ENCODE data around the gene PARD3.

The PARD3 gene

GRCh38 chr10:34612938-34613337, 202.2 kb downstream of the PARD3 start:
- TF ChIP-seq, protein P1, sequence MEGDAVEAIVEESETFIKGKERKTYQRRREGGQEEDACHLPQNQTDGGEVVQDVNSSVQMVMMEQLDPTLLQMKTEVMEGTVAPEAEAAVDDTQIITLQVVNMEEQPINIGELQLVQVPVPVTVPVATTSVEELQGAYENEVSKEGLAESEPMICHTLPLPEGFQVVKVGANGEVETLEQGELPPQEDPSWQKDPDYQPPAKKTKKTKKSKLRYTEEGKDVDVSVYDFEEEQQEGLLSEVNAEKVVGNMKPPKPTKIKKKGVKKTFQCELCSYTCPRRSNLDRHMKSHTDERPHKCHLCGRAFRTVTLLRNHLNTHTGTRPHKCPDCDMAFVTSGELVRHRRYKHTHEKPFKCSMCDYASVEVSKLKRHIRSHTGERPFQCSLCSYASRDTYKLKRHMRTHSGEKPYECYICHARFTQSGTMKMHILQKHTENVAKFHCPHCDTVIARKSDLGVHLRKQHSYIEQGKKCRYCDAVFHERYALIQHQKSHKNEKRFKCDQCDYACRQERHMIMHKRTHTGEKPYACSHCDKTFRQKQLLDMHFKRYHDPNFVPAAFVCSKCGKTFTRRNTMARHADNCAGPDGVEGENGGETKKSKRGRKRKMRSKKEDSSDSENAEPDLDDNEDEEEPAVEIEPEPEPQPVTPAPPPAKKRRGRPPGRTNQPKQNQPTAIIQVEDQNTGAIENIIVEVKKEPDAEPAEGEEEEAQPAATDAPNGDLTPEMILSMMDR (IDR thresholded peaks at IDR 0.05; ENCODE audit: insufficient read depth, low read depth, low read length, missing control alignments): no peak
- no peak overlapping the region for H3K4me3 ChIP-seq (ENCODE audit: low read depth, low read length)
- DNase-seq (ENCODE audit: low read depth): no peak

DNA sequence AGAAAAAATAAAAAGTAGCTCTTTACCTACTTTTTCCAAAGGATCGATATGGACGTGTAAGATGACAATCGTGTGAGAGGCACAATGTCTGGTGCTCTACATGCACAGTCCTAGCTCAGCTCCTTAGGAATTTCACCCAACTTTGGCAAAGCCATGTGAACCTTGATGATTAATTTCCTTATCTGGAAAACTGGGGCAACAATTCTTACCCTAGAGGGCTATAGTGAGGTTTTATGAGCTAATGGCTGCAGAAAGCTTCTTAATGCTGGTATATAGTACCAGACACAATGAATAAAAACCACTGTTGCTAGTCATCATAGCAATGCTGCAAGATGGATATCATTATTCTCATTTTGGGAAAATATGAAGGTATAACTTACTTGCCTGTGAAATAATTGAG, 202.7 kb downstream of the PARD3 start:
- no peak for DNase-seq (ENCODE audit: low read depth)
- TF ChIP-seq, protein P1 (IDR thresholded peaks at IDR 0.05; ENCODE audit: insufficient read depth, low read depth, low read length, missing control alignments): no peak
- H3K4me3 ChIP-seq (ENCODE audit: low read depth, low read length): no peak overlapping the region

DNA sequence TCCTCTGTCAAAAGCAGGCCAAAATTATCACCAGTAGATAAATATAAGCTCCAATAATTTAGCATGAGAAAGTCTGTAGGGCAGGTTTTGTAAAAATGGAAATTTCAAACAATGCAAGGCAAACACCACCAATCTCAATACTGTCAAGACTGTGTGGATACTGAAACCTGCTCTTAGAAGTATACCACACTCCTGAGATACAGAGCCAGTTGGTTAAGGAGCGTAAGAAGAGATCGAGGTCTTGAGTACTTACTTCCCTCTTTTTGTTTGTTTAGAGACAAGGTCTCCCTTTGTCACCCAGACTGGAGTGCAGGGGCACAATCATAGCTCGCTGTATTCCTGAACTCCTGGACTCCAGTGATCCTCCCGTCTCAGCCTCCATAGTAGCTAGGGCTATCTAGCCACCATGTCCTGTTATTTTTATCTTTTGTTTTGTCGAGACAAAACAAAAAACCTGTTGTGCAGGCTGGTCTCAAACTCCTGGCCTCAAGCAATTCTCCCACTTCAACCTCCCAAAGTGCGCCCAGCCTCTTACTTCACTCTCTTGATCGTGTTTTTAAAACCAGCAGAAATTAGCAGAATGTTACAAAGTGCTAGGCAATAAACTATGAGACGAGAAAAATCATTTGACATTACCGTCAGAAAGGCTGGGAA, 205.7 kb downstream of the PARD3 start:
- TF ChIP-seq, protein P1 (IDR thresholded peaks at IDR 0.05; ENCODE audit: insufficient read depth, low read depth, low read length, missing control alignments): no peak
- DNase-seq (ENCODE audit: low read depth): no peak
- H3K4me3 ChIP-seq (ENCODE audit: low read depth, low read length): no peak overlapping the region

DNA sequence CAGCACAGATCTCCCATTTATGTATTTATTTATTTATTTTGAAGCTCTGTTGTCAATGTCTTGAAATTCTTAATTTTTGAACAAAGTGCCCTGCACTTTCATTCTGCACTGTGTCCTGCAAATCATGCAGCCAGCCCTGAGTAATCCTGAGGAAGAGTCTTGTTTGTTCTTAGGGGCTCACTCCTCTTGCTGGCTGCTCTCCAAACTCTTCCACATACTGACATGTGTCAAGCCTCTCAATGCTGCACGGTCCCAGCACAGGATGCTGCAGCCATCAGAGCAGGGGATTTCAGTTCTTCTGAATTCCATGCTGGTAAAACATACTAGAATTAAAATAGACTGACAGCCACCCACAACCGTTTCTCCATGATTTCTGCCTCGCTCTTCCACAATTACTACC, 207.2 kb downstream of the PARD3 start:
- no peak overlapping the region for H3K4me3 ChIP-seq (ENCODE audit: low read depth, low read length)
- TF ChIP-seq, protein P1 (IDR thresholded peaks at IDR 0.05; ENCODE audit: insufficient read depth, low read depth, low read length, missing control alignments): no peak
- DNase-seq (ENCODE audit: low read depth): no peak

- no peak overlapping the region for H3K4me3 ChIP-seq (ENCODE audit: low read depth, low read length)
- DNase-seq (ENCODE audit: low read depth): no peak
- TF ChIP-seq, protein P1 (IDR thresholded peaks at IDR 0.05; ENCODE audit: insufficient read depth, low read depth, low read length, missing control alignments): no peak
Observed at GRCh38 chr10:34606890-34607289, 208.2 kb downstream of the PARD3 start.

DNA sequence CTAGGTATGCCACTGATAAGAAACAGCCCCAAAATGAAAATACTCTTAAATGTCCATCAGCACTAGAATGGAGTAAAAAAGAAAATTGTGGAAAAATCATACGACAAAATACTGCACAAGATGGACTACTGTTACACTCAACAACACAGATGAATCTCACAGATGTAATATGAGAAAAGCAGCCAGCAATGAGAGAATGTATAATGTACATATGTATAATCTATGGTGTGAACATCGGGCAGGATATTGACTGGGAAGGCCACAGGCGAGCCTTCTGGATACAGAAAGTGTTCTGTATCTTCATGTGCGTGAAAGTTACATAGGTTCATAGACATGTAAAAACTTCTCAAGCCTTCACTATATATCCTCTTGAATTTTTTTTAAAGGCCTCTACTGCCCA, 212.6 kb downstream of the PARD3 start:
- TF ChIP-seq, protein P1 (IDR thresholded peaks at IDR 0.05; ENCODE audit: insufficient read depth, low read depth, low read length, missing control alignments): no peak
- no peak overlapping the region for H3K4me3 ChIP-seq (ENCODE audit: low read depth, low read length)
- DNase-seq (ENCODE audit: low read depth): no peak

- no peak for DNase-seq (ENCODE audit: low read depth)
- TF ChIP-seq, protein P1 (IDR thresholded peaks at IDR 0.05; ENCODE audit: insufficient read depth, low read depth, low read length, missing control alignments): no peak
- no peak overlapping the region for H3K4me3 ChIP-seq (ENCODE audit: low read depth, low read length)
Observed at GRCh38 chr10:34601691-34602090, 213.4 kb downstream of the PARD3 start.
